OCI-LY7 (cell line): ENCODE data around the gene MYO18A. TPM values are rescaled to one million over a fixed set of nuclear protein-coding genes. Genes with fewer than 3 reads are reported as not detected.

Source experiments
- BruUV-seq: library from RNA; stranded (reverse); fragments of 400-500 nt; replicated peaks from 2 replicates; lab custom pipeline; 2021; lab: Mats Ljungman, UMichigan
- CTCF ChIA-PET: fragments of 300-600 bp; sonication (Branson Sonifier 250); formaldehyde crosslinking; loops from one replicate; lab custom pipeline; 2022; ENCODE audit warnings: antibody characterized with exemption; ENCODE audit not compliant: unreplicated experiment; lab: Charles Lee
- POLR2A ChIA-PET: fragments of 300-600 bp; sonication (Branson Sonifier 250); formaldehyde crosslinking; loops from one replicate; lab custom pipeline; 2022; ENCODE audit warnings: antibody characterized with exemption; lab: Charles Lee
- DNase-seq: peaks from one replicate; pipeline ENCODE4 v3.0.0-alpha.2; 2015; ENCODE audit warnings: low spot score
- H2AFZ ChIP-seq: fragments of 200-600 bp; sonication (generic), shearing (Covaris generic); 2 replicates; pipeline ENCODE4 v1.6.1; 2014; ENCODE audit warnings: mild to moderate bottlenecking, antibody characterized with exemption, low read length, moderate library complexity
- H3K27ac ChIP-seq: fragments of 200-600 bp; sonication (generic); 2 replicates; pipeline ENCODE4 v1.5.1; 2014; ENCODE audit warnings: mixed run types, low read depth, mild to moderate bottlenecking, moderate library complexity, low read length, inconsistent platforms; ENCODE audit not compliant: poor library complexity, severe bottlenecking
- H3K36me3 ChIP-seq: fragments of 200-600 bp; sonication (generic); 2 replicates; pipeline ENCODE4 v1.6.1; 2014; ENCODE audit warnings: mild to moderate bottlenecking, antibody characterized with exemption, low read length, moderate library complexity, mixed read lengths; ENCODE audit not compliant: insufficient read depth
- H3K4me1 ChIP-seq: fragments of 200-600 bp; sonication (generic); 2 replicates; pipeline ENCODE4 v1.5.1; 2014; ENCODE audit warnings: mild to moderate bottlenecking, low read length; ENCODE audit not compliant: insufficient read depth, poor library complexity, severe bottlenecking
- H3K4me2 ChIP-seq: fragments of 200-600 bp; sonication (generic); 2 replicates; pipeline ENCODE4 v1.6.1; 2014; ENCODE audit warnings: mild to moderate bottlenecking, low read length
- H3K4me3 ChIP-seq: fragments of 200-600 bp; sonication (generic); 2 replicates; pipeline ENCODE4 v1.5.1; 2014; ENCODE audit warnings: mild to moderate bottlenecking, low read depth, low read length; ENCODE audit not compliant: poor library complexity, severe bottlenecking
- H3K79me2 ChIP-seq: fragments of 200-600 bp; sonication (generic); 2 replicates; pipeline ENCODE4 v1.6.1; 2016; ENCODE audit warnings: low read depth, mild to moderate bottlenecking, low read length, moderate library complexity, mixed read lengths; ENCODE audit not compliant: insufficient read depth
- H3K9me2 ChIP-seq: fragments of 200-600 bp; sonication (generic); 2 replicates; pipeline ENCODE4 v1.6.1; 2016; ENCODE audit warnings: mild to moderate bottlenecking, low read length, mixed read lengths; ENCODE audit not compliant: insufficient read depth
- H3K9me3 ChIP-seq: fragments of 200-600 bp; sonication (generic); 2 replicates; pipeline ENCODE4 v1.6.1; 2014; ENCODE audit warnings: mild to moderate bottlenecking, mixed run types, low read length, mixed read lengths
- H4K20me1 ChIP-seq: fragments of 200-600 bp; sonication (generic); 2 replicates; pipeline ENCODE4 v1.6.1; 2014; ENCODE audit warnings: mild to moderate bottlenecking, antibody characterized with exemption, low read length, moderate library complexity, mixed read lengths; ENCODE audit not compliant: insufficient read depth
- CTCF ChIP-seq: fragments of 200-600 bp; sonication (generic); conservative IDR thresholded peaks from 2 replicates; pipeline ENCODE4 v1.5.1; 2014; ENCODE audit warnings: mild to moderate bottlenecking, antibody characterized with exemption, low read length, moderate library complexity, mixed read lengths
- EZH2phosphoT487 ChIP-seq: fragments of 200-600 bp; sonication (generic); IDR thresholded peaks from 2 replicates; pipeline ENCODE4 v1.6.1; 2018; ENCODE audit warnings: low read depth, borderline replicate concordance, mild to moderate bottlenecking, mixed run types, antibody characterized with exemption, low read length, moderate library complexity, mixed read lengths
- intact Hi-C: fragments of 100-400 bp; cut with micrococcal nuclease; formaldehyde crosslinking; loops from one replicate; pipeline ENCODE4 v1.10.0; 2022; ENCODE audit not compliant: unreplicated experiment
- total RNA-seq, 2 experiments: library from RNA; depleted of rRNA in 1 of 2; stranded (reverse); fragments of >200 nt in 1 of 2; shearing (Covaris generic) in 1 of 2; gene quantifications; 2 replicates each; pipeline ENCODE4 v1.2.3, GENCODE V29; 2014 to 2022

Gene MYO18A
- total RNA-seq, 2 experiments from 2014 or later, result 124 to 128 TPM

DNA sequence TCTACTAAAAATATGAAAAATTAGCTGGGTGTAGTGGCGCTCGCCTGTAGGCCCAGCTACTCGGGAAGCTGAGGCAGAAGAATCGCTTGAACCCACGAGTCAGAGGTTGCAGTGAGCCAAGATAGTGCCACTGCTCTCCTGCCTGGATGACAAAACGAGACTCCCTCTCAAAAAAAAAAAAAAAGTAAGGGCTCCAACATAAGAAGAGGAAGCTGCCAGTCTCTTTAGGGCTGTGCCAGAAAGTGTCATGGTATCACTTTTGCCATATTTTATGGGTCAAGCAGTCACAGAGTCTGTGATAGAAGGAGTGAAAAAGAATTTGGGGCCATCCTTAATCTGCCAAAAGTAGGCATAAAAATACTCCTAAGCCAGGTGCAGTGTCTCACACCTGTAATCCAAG lies 138.6 kb downstream of the MYO18A start:
- no peak for TF ChIP-seq EZH2phosphoT487
- TF ChIP-seq CTCF, result no peak
- H3K9me3 ChIP-seq, result no peaks in the 10 kb centered on the region
- H3K27ac ChIP-seq, result no peak overlapping the region
- no peaks in the 10 kb centered on the region for H4K20me1 ChIP-seq
- no peaks in the 10 kb centered on the region for H3K79me2 ChIP-seq
- H2AFZ ChIP-seq, result no peak overlapping the region
- no peak for DNase-seq
- peaks cover 17% of the 10 kb centered on the region for H3K4me1 ChIP-seq
- H3K9me2 ChIP-seq, result no peaks in the 10 kb centered on the region
- H3K4me2 ChIP-seq, result no peak overlapping the region
- intact Hi-C loops, result no loop called here
- BruUV-seq, result no TSS peak
- ChIA-PET CTCF (no interaction called here), POLR2A (interaction anchor here (0.6 kb wide), 1 partner anchor 43 kb away, joined by 3 read pairs; no protein-coding TSS in a partner anchor)
- no peak overlapping the region for H3K4me3 ChIP-seq
- H3K36me3 ChIP-seq, result no peaks in the 10 kb centered on the region

GRCh38 chr17:29041091-29041490 lies 139.1 kb downstream of the MYO18A start:
- Histone ChIP-seq H3K36me3 (no peaks in the 10 kb centered on the region), H4K20me1 (no peaks in the 10 kb centered on the region), H3K79me2 (no peaks in the 10 kb centered on the region), H3K27ac (no peak overlapping the region), H2AFZ (no peak overlapping the region), H3K9me3 (no peaks in the 10 kb centered on the region), H3K4me2 (no peak overlapping the region), H3K9me2 (no peaks in the 10 kb centered on the region), H3K4me3 (no peak overlapping the region), H3K4me1 (peaks cover 17% of the 10 kb centered on the region)
- DNase-seq, result no peak
- ChIA-PET POLR2A (no interaction called here), CTCF (no interaction called here)
- no peak for TF ChIP-seq CTCF
- TF ChIP-seq EZH2phosphoT487, result no peak
- BruUV-seq, result no TSS peak
- intact Hi-C loops, result no loop called here

GRCh38 chr17:29039764-29040598 lies 140.2 kb downstream of the MYO18A start:
- no peaks in the 10 kb centered on the region for H3K9me2 ChIP-seq
- no peak for DNase-seq
- CTCF ChIA-PET, result no interaction called here
- no TSS peak for BruUV-seq
- intact Hi-C loops, result no loop called here
- no peaks in the 10 kb centered on the region for H3K36me3 ChIP-seq
- no peak overlapping the region for H3K4me3 ChIP-seq
- H4K20me1 ChIP-seq, result no peaks in the 10 kb centered on the region
- POLR2A ChIA-PET, result no interaction called here
- no peak overlapping the region for H2AFZ ChIP-seq
- TF ChIP-seq CTCF (no peak), EZH2phosphoT487 (no peak)
- no peak overlapping the region for H3K4me2 ChIP-seq
- H3K4me1 ChIP-seq, result peaks cover 17% of the 10 kb centered on the region
- H3K27ac ChIP-seq, result no peak overlapping the region
- H3K9me3 ChIP-seq, result no peaks in the 10 kb centered on the region
- H3K79me2 ChIP-seq, result no peaks in the 10 kb centered on the region
